ENCODE data around the gene STRAP.

The STRAP gene, protein sequence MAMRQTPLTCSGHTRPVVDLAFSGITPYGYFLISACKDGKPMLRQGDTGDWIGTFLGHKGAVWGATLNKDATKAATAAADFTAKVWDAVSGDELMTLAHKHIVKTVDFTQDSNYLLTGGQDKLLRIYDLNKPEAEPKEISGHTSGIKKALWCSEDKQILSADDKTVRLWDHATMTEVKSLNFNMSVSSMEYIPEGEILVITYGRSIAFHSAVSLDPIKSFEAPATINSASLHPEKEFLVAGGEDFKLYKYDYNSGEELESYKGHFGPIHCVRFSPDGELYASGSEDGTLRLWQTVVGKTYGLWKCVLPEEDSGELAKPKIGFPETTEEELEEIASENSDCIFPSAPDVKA

DNA sequence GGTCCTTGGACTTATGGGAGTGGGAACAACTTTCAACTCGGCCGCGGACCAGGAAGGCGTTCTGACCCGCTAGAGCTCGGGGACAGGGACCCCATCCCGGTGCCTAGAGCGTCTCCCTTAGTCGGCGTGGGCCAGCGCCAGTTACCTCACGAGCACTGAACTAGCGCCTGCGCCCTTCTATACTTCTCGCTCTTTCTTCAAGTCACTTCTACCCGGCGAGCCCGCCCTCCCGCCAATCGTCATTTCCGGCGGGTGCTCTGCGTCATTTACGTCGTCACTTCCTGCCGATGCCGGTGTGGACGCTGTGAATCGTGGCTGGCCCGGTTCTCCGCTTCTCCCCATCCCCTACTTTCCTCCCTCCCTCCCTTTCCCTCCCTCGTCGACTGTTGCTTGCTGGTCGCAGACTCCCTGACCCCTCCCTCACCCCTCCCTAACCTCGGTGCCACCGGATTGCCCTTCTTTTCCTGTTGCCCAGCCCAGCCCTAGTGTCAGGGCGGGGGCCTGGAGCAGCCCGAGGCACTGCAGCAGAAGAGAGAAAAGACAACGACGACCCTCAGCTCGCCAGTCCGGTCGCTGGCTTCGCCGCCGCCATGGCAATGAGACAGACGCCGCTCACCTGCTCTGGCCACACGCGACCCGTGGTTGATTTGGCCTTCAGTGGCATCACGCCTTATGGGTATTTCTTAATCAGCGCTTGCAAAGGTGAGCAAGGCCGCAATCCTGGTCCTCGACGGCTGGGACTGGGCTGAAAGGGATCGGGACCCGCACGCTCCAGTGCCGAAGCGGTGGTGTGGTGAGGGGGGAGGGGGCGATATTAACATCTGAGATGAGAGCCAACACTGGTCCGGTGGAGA is at the start of gene STRAP:
Gene STRAP (plus strand): TSS at position 270 of the 854 bp plus-strand sequence. CDS start 321 bp downstream, at position 591.
- peak; percentile 77 to 92 for DNase-seq

DNA sequence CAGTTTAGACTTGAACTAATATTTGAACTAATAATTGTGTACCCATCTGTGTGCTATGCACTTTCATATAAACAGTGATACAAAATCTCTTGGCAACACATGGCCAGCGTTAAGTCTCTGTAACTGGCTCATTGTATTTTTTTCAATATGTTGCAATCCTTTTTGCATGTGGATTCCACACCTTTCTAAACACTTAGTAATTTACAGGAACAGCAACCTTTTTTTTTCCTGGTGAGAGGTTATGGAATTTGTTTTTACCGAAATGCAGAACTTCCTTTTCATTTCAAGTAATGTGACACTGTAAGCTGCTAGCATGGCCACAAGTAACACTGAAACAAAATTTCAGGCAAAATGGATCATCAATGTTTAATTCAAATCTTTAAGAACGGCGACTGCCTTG is 47.6 kb upstream of the STRAP start:
- DNase-seq: no peak

DNA sequence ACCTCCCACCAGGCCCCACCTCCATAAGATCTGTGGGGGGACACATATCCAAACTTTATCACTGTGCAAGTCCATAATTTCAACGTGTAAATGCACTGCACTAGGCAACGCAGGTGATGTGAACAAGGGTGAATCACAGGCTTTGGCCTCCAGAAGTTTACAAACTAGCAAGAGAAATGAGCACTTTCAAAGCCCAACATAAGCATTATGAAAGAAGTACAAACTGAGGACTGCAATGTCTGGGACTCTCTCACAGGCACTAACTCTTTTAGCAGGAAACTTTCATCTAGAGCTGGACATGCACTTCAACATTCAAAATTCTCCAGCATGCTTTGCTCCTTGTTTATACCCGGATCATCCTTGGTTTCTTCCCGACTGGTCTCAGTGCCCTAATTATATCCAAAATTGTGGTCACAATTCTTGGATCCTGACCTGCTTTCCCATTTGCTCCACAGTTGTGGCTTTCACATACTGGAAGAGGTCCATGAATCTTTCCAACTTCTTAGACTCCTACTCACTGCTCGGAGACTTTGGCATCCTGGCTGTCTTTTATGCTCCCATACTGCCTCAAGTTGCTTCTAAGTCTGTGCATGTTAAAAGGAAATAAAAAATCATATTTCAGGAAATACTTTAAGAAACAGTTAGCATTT is 44.9 kb upstream of the STRAP start:
- DNase-seq: no peak

DNA sequence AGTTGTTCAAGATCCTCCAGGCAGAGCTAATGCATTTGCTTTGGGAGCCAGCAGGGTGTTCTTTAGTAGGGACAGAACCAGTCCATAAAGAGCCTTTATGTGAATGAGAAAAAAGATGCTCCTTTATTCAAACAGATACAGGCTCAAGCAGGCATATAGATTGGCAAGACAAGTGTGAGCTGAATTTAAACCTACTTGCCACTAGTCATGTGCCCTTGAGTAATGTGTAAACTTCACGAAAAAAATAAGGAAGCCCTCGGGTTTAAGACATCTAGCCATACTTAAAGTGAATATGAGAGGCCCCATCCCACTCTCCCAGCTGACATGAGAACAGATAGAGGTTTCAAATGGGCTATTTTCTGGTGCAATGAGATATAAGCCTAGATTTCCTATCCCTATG is 43.1 kb upstream of the STRAP start:
- DNase-seq: no peak

DNA sequence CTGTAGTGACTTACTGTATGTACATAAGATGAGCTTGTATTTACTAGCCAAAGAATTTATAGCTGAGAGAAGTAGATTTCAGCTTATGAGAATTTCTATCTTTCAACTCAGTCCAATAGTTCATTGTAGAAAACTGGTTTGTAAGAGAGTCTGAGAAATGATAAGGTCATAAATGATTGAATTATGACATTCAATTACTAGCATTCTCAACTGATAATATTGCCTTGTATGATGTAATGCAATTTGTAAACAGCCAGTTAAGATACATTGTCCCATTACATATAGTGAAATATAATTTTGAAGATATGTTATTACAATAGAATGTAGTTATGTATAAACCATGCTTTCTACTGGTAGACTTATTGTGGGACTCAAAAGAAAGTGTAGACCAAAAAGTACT is 42.5 kb upstream of the STRAP start:
- no peak for DNase-seq

DNA sequence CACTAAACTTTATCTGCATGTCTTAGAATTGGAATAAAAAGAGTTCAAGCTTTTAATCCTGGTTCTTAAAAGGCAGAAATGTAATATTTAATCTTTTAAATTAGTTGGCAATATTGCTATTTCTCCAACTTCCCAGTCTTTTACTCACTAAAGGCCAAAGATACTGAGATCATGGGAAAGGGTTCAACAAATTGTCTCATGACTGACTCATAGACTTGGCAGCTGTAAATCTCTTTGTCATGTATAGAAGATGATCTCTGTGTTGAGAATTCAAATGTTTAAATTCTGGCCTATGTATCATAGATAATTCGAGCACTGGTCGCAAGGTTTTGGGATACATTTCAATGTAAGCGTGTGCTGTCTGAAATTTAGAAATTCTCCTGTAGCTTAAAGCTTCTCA is 40.1 kb upstream of the STRAP start:
- no peak for DNase-seq

DNA sequence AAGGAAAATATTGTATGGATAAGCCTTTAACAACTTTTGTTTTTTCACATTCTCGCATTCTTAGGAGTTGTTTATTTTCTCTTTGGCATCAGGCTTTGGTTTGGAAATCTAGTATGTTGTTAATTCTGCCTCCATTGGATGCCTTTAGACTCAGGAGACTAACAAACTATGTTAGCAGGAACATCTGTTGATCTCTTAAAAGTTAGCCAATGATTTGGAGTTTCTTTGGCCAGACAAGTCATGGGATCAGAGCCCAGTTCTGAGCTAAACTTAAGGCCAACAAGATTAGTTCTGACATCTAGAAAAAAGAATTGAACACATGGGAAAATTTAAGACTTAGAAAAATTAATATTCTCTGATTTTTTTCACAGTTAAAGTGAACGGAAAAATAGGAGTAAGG is 35.3 kb upstream of the STRAP start:
- no peak for DNase-seq

DNA sequence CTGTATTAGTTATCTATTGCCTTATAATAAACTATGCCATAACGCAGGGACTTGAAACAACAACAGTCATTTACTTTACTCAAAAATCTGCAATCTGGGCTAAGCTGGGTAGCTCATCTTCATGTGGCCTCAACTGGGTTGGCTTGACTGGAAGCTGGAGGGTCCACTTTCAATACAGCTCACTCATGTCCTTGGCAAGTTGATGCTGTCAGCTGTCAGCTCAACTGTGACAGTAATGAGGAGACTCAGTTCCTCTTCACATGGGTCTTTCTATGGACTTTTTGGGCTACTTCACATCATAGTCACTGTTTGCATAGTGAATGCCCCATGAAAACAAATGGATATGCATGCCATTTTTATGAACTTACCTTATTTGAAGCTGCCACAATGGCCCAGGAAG is 33.6 kb upstream of the STRAP start:
- DNase-seq: no peak

DNA sequence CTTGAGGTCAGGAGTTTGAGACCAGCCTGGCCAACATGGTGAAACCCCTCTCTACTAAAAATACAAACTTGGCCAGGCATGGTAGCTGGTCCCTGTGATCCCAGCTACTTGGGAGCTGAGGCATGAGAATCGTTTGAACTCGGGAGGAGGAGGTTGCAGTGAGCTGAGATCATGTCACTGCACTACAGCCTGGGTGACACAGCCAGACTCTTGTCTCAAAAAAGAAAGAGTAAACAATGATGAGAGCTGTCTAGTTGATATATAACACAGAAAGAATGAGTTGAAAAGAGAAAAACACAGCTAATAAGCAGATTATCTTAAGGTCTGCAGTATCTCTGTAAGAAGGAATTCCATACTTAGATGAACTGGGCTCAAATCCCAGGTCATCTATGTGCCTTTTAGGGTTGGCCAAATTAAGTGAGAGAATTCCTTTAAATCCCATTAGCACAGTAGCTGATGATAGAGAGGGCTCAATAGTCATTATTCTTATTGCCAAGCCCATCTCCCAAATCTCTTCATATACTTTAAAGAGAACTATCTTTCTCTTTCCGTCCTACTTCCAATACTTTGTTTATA is 31.1 kb upstream of the STRAP start:
- DNase-seq: no peak

DNA sequence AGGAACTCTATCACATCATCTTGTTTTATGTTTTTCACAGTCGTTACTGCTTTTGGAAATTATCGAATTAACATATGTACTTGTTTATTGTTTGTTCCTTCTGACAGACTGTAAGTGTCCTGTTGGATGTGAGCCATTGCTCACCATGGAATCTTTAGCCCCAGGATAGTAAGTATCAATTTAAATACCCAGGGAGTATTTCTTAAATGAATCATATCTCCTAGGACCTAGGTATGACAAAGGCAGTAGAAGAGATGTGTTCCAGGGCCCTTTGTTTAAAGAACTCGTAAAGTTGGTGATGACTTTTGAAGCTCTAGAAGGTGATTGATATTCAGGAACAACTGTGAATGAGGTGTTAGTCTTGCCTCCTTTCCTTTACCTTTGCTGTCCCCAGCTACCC is 30.3 kb upstream of the STRAP start:
- DNase-seq: no peak

DNA sequence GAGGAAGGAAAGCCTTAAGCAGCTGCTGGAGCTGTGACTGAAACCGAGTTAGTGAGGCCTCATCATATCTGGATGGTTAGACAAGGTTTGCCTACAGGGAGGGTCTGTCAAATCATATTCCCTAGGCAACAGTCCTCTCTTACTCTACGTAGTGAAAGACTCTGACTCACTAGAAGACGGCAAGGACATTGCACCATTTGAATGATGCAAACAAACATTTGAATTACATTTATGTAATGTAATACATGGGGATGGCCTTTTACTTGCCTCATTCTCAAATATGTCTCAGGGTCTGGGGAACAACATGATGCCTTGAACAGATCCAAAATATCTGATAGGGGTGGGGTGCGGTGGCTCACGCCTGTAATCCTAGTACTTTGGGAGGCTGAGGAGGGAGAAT is 29.8 kb upstream of the STRAP start:
- no peak for DNase-seq

DNA sequence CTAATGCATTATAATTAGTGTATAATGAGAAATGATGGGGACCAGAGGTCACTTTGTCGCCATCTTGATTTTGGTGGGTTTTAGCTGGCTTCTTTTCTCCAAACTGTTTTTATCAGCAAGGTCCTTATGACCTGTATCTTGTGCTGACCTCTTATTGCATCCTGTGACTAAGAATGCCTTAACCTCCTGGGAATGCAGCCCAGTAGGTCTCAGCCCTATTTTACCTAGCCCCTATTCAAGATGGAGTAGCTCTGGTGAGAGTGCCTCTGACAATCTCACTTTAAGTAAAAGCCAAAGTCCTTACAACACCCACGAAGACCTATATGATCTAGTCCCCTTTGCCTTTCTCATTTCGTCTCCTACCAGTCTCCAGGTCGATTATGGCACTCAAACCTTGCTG is 28.3 kb upstream of the STRAP start:
- DNase-seq: no peak

DNA sequence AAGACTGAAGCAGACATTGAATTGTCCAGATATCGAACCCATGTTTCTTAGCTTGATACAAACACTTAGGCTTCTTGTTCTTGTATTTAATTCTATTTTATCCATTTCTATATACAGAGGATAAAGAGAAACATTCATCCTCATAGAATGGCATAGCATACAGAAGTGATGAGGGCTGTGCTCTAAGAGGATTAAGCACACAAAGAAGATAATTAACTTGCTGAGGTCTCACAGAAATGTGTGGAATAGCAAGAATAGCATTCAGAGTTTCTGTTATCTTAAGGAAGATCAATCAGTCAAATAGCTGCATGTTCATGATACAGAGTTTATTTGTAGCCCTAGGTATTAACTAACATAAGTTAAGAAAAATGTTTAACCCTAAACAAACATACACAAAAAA is 27.3 kb upstream of the STRAP start:
- DNase-seq: no peak

DNA sequence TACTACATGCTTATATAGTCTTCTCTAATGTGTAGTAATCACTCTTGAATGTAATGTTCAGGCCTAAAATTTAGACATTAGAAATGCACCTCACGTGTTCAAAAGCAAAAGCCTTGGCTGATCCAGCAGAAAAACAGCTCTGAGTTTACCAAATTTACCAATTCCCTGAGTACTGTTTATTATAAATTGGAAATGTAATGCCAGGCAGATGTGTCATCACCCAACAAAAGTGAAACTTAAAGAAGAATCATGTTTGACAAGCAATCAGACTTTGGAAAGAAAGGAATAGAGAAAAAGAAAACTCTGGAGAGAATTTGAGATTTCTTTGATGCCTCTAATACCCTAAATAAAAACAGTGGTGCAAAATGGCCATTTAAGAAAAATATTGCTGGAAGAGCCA is 26.5 kb upstream of the STRAP start:
- no peak for DNase-seq

DNA sequence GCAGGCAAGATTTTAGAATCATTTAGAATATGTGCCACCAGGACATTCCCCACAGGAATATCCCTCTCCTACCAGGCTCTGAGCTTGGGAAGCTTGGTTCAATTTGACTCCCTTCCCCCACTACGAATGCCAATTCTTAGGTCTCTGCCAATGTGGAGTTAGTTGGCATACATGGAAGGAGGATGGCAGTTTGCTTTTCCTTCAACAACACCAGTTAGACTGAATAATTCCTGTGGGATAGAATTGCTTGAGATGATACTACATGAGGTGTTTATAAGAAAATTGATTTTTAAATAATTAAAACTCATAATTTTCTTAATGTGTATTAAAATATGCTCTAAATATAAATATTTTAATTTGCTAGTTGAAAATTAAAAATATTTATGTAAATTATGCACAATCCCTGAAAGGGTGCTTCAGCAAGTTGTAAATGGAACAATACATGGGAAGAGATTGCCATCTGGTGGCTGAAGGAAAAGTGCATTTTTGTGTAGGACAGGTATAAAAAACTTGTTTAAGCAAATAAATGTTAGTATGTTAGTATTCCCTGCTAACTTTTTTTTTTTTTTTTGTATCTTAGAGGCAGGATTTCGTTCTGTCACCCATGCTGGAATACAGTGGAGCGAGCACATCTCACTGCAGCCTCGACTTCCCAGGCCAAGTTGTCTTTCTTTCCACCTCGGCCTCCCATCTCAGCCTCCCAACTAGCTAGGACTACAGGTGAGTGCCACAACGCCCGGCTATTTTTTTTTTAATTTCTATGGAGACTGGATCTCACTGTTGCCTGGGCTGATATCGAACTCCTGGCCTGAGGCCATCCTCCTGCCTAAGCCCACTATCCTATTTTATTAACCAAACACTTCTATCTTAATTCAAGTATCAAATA is 25.8 kb upstream of the STRAP start:
- DNase-seq: peak in 1 of 2 experiments; percentile 16

DNA sequence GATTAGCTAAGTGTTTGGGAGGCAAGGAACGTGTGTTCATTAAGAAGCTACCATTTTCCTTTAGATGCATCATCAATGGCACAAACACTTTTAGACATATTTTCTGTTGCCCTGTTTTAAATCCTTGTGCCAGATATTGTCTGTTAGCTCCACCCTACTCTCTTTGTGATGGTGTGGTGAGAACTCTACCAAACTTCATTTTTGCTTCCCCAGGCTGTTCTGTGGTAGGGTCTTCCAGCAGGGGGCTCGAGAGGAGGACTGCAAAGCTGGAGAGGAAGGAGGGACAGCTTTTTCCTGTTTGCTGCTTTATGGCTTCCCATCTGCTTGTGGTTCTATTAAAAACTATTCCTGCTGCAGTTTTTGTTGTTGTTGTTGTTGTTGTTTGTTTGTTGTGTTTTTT is 23.8 kb upstream of the STRAP start:
- DNase-seq: no peak

DNA sequence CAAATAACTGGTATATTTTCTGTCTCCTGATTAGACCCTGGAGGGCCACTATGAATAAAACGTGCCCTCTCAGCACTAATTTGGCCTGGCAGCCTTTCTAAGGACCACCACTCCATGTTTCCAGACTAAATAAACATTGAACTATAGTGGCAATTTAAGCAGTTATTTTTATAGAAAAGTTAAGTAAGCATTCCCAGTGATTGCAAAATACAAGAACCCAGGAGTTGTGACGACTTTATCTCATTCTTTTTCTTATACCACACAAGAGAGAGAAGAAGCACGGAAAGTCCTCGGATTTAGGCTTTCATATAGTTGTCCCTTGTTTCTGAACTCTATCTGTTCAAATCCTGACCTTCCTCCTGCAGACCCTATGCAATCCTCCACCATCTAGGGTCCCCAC is 23.1 kb upstream of the STRAP start:
- no peak for DNase-seq

DNA sequence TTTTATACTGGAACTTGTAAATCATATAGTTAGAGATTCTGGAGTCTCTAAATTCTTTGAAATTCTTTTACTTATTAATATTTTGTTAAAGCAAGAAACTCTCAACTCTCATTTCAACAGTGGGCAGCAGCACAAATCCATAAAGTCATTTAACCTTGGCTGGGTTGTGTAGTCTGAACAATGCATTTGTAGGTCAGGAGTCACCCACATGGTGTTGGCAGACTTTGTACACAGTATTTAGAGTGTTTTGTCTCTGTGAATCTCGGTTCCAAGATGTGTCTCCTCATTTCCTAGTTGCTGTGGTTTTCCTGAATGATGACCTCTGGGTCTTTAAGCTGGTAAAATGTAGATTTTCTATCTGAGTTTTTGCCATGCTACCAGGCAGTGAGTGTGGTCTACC is 20.8 kb upstream of the STRAP start:
- no peak for DNase-seq

DNA sequence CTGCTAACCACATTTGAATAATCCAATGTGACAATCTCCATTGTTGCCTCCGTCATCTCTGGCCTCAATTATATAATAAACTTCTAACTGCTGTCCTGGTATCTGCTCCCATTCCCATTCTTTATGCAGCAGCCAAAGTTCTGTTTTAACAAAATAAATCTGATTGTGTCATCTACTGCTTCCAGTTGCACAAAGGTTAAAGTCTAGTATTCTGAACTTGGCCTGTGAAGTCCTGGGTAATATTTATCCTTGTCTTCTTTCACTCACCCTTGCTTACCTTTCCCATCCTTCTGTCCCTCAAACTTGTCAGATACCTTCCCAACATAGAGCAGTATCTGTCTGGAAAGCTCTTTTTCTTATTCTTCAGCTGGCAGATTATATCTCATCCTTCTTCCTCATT is 19.3 kb upstream of the STRAP start:
- DNase-seq: no peak

DNA sequence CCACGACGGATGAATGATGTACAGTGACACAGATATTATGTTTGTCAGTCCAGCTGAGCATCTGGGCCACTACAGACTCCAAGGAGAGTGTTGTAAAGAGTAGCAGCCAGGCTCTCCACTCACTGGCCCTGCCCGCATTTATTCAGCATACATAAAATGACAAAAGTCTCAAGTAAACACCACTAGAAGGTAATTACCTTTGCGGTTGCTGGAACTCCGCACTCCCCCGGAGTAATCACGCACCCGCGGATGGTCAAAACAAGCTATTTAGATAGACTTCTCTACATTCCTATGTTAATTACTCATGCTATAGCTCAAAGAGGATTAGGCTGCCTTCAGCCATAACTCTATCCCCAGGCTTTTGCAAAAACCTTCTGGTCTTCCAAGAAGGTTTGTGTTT is 18.8 kb upstream of the STRAP start:
- DNase-seq: no peak

DNA sequence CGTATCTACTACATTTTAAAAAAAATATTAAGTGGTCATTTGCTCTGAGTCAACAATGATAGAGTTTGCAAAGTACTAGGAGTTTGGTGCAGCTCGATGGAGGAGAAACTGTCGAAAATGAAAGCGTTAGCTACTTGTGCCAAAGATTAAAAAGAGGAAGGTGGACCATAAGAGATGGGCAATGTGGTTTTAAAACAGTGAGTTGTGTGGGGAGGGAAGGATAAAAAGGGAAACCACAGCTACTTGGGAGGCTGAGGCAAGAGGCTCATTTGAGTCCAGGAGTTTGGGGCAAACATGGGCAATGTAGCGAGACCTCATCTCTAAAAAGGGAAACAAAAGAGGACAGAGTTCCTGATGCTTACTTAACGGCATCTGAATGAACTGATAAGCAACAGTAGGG is 18.2 kb upstream of the STRAP start:
- DNase-seq: no peak

DNA sequence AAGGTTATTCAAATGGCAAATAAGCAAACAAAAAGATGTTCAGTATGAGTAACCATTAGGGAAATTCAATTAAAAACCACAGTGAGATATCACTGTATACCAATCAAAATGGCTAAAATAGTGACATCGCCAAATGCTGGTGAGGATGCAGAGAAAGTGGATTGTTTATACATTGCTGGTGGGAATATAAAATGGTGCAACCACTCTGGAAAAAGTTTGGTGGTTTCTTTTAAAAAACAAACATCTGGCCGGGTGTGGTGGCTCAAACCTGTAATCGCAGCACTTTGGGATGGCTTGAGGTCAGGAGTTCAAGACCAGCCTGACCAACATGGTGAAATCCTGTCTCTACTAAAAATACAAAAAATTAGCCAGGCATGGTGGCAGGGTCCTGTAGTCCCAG is 14.0 kb upstream of the STRAP start:
- no peak for DNase-seq

All from cerebellar nuclear complex (tissue), 1 donor.